Measurements from ENCODE around the gene CRACDL.

DNA sequence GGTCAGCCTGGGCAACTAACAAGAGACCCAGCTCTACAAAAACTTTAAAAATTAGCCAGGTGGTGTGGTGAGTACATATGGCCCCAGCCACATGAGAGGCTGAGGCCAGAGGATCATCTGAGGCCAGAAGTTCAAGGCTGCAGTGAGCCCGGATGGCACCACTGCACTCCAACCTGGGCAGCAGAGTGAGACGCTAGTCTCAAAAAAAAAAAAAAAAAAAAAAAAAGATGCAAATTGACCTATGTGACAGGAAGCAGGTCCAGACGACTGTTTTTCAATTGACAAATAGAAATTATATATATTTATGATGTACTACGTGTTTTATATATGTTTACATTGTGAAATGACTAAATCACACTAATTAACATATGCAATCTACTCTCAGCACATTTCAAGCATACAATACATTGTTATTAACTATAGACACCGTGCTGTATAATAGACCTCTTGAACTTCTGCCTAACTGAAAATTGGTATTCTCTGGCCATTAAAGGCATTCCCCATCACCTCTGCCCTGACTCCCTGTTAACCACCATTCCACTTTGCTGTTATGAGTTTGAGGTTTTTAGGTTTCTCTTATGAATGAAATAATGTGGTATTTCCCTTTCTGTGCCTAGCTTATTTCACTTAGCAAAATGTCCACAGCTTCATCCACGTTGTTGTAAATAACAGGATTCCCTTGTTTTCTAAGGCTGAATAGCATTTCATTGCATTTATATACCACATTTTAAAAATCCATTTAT, 172.6 kb downstream of the CRACDL start:
- TF ChIP-seq CTCF (IDR thresholded peaks at IDR 0.05), result no peak
- no peak for TF ChIP-seq POLR2A (IDR thresholded peaks at IDR 0.05)

All from adrenal gland (tissue), 5 donors.